Right lobe of liver (tissue), 6 donors: ENCODE measurements around the gene ZNF782. TPM values are rescaled to one million over a fixed set of nuclear protein-coding genes. Genes with fewer than 3 reads are reported as not detected.

Experiments used
- ATAC-seq, 4 donors: fragments of 200-7000 bp; cut with Tn5 transposase; one replicate each; pipeline ENCODE4 v1.9.1; 2020; ENCODE audit warnings: mild to moderate bottlenecking in 4 of 4, moderate library complexity in 4 of 4
- DNase-seq, 3 donors: peaks; one replicate each; pipeline ENCODE4 v3.0.0-alpha.2; 2020
- H3K27ac ChIP-seq, 3 donors: fragments of 200-600 bp; one replicate each; pipeline ENCODE4 v1.8.0; 2022
- H3K27me3 ChIP-seq, 2 donors: fragments of 200-600 bp; one replicate each; pipeline ENCODE4 v1.8.0; 2022
- H3K36me3 ChIP-seq, 4 donors: fragments of 200-600 bp; sonication (generic) in 1 of 4; one replicate each; pipeline versions ENCODE4 v1.5.1 to v1.8.0; 2017 to 2022; ENCODE audit warnings: control low read depth in 1 of 4
- H3K4me1 ChIP-seq, 4 donors: fragments of 200-600 bp; sonication (generic) in 1 of 4; one replicate each; pipeline versions ENCODE4 v1.5.1 to v1.8.0; 2017 to 2022; ENCODE audit warnings: control low read depth in 1 of 4
- H3K4me3 ChIP-seq, 3 donors: fragments of 200-600 bp; one replicate each; pipeline ENCODE4 v1.8.0; 2022
- H3K9me3 ChIP-seq, 4 donors: fragments of 200-600 bp; sonication (generic) in 1 of 4; one replicate each; pipeline versions ENCODE4 v1.5.1 to v1.8.0; 2017 to 2022; ENCODE audit warnings: control low read depth in 1 of 4
- CTCF ChIP-seq, 4 donors: fragments of 200-600 bp in 3 of 4; fragments of 450-650 bp in 1 of 4; IDR thresholded peaks; one replicate each; pipeline versions ENCODE4 v1.5.1 to v1.8.0; 2016 to 2022; ENCODE audit warnings: antibody characterized with exemption in 4 of 4, mild to moderate bottlenecking in 2 of 4
- POLR2A ChIP-seq: fragments of 450-650 bp; IDR thresholded peaks from one replicate; pipeline ENCODE4 v1.6.1; 2017; ENCODE audit warnings: antibody characterized with exemption, mild to moderate bottlenecking
- WGBS: methylation state at CpG from one replicate; pipeline ENCODE4 v1.1.6; 2018; ENCODE audit warnings: low coverage, low lambda C conversion rate; ENCODE audit not compliant: insufficient coverage; ENCODE audit errors: missing lambda C conversion rate; 5-methylcytosine and 5-hydroxymethylcytosine counted together
- intact Hi-C, 2 donors: fragments of 100-400 bp; cut with DNase I; formaldehyde crosslinking; loops; one replicate each; pipeline versions ENCODE4 v1.11.2 to v1.14.1; 2022
- total RNA-seq, 6 experiments: library from RNA; depleted of rRNA in 2 of 6; stranded (reverse); fragments of >200 nt in 2 of 6; fragmentation: NEBNext Ultra II Directional in 3 of 6; extraction: Animal tissue kit (Norgen Biotek cat#: 25700) in 3 of 6; gene quantifications; one replicate each; pipeline versions ENCODE4 v1.1.0 to v1.2.4, GENCODE V29; 2016 to 2023
- donor health status: DM: no; HTN: yes; CAD: no.
- donor health status: DM: no; HTN: no; CAD: no.
- donor health status: DM: no; HTN: no; CAD: no.
- donor health status: DM: no; HTN: yes; CAD: no.
- donor health status: DM: no; HTN: yes; CAD: no.

The ZNF782 gene
- total RNA-seq, 6 experiments from 2014 or later = 2.1 to 3.7 (median 3.0) TPM

- ATAC-seq = peak; percentile 64 to 78 (median 68)
- H3K9me3 ChIP-seq = no peaks in the 10 kb centered on the region
- peaks cover 0 to 10% of the 10 kb centered on the region in 2 donors for H3K27me3 ChIP-seq
- no peaks in the 10 kb centered on the region for H3K36me3 ChIP-seq
- H3K4me3 ChIP-seq = peak overlapping the region; percentile 46 to 69 (median 60)
- WGBS = 19% methylated on average over 13 of the region's 13 CpGs
- TF ChIP-seq CTCF (IDR thresholded peaks at IDR 0.05) (no peak), POLR2A (peak; percentile 69)
- peak overlapping the region; percentile 52 to 78 (median 74) for H3K27ac ChIP-seq
- intact Hi-C loops = no loop called here
- H3K4me1 ChIP-seq = peaks cover 0 to 3% (median 0%) of the 10 kb centered on the region in 4 donors
- no peak for DNase-seq
These were observed 20.7 kb upstream of the ZNF782 start for GRCh38 chr9:96874947-96875460.

- peak overlapping the region in 1 of 3 donors; percentile 78 for H3K27ac ChIP-seq
- WGBS = 94% methylated on average over 4 of the region's 7 CpGs
- ATAC-seq = no peak
These were observed 20.0 kb upstream of the ZNF782 start for GRCh38 chr9:96874201-96874785.

GRCh38 chr9:96871176-96871575 is 16.9 kb upstream of the ZNF782 start:
- H3K36me3 ChIP-seq = no peaks in the 10 kb centered on the region
- intact Hi-C loops = no loop called here
- H3K27me3 ChIP-seq = no peaks in the 10 kb centered on the region
- TF ChIP-seq POLR2A = no peak
- no peak for TF ChIP-seq CTCF (IDR thresholded peaks at IDR 0.05)
- H3K27ac ChIP-seq = no peak overlapping the region
- no peak overlapping the region for H3K4me3 ChIP-seq
- no peaks in the 10 kb centered on the region for H3K9me3 ChIP-seq
- H3K4me1 ChIP-seq = peaks cover 0 to 3% (median 0%) of the 10 kb centered on the region in 4 donors
- ATAC-seq (no peak), DNase-seq (no peak)
- WGBS = 85% methylated on average over 1 of the region's 1 CpG

More at GRCh38 chr9:96874201-96874785, 20.0 kb upstream of the ZNF782 start:
- Histone ChIP-seq H3K36me3 (no peaks in the 10 kb centered on the region), H3K4me3 (no peak overlapping the region), H3K4me1 (peaks cover 0 to 3% (median 0%) of the 10 kb centered on the region in 4 donors), H3K27me3 (peaks cover 0 to 10% of the 10 kb centered on the region in 2 donors), H3K9me3 (no peaks in the 10 kb centered on the region)
- no peak for DNase-seq
- intact Hi-C loops = no loop called here
- TF ChIP-seq POLR2A (no peak), CTCF (IDR thresholded peaks at IDR 0.05) (no peak)

- peak in 1 of 4 donors; percentile 30 for ATAC-seq
- intact Hi-C loops = loop anchor here in 1 of 2 donors (10.0 kb wide), 1 partner anchor 526 kb away; no protein-coding TSS in a partner anchor
- Histone ChIP-seq H3K36me3 (no peaks in the 10 kb centered on the region), H3K27ac (no peak overlapping the region), H3K4me3 (no peak overlapping the region), H3K27me3 (no peaks in the 10 kb centered on the region), H3K4me1 (no peaks in the 10 kb centered on the region), H3K9me3 (no peaks in the 10 kb centered on the region)
- DNase-seq = no peak
- 58% methylated on average over 5 of the region's 5 CpGs for WGBS
- TF ChIP-seq CTCF (IDR thresholded peaks at IDR 0.05) (no peak), POLR2A (no peak)
These were observed 14.4 kb upstream of the ZNF782 start for GRCh38 chr9:96868709-96869108.
